ENCODE measurements around the gene ZNF512.

Gene ZNF512

DNA sequence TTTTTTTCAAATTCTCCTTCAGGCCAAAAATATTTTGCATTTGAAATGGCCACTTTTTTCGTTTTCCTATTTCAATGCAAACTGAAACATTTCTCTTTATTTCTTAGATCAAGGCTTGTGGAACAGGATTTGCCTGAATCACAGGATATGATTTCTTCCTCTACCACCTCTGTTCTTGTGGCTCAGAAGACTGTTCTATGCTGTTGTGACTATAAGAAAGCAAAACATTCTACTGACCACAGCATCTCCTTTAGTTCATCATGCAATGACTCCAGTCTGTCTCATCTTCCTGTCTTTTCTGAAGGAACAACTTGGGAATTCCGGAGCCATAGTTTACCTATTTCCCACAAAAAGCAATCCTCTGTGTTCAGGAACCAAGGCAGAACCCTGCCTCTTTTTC, 16.2 kb upstream of the ZNF512 start:
- Mint-ChIP-seq H3K27me3 (peaks cover 60% of the 10 kb centered on the region), H3K4me1 (peaks cover 12% of the 10 kb centered on the region), H3K27ac (ENCODE audit: low read depth) (no peak overlapping the region), H3K4me3 (no peak overlapping the region), H3K9me3 (no peaks in the 10 kb centered on the region), H3K36me3 (ENCODE audit: insufficient read depth) (no peaks in the 10 kb centered on the region)
- DNase-seq (ENCODE audit: low spot score in 2 of 2), result no peak
- ATAC-seq (replicated peaks; ENCODE audit: extremely low read depth, poor library complexity, severe bottlenecking), result no peak

DNA sequence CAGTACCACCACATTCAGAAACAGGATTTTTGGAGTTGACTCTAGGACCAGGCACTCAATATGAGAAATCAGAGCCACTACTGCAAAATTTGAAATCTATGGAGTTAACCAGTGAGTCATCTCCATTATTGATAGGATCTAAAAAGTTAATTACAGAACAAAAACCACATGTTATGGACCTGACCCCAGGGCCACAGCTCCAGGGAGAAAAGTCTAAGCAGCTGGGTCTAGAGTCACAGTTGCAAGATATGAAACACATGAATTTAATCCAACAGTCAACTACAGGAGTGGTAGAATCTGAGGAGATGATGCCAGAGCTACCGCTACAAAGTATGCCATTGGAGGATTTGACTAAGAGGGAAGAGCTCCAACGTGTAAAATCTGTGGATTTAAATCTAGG, 13.4 kb upstream of the ZNF512 start:
- DNase-seq (ENCODE audit: low spot score in 2 of 2), result no peak
- Mint-ChIP-seq H3K27me3 (peaks cover 52% of the 10 kb centered on the region), H3K4me3 (no peak overlapping the region)

DNA sequence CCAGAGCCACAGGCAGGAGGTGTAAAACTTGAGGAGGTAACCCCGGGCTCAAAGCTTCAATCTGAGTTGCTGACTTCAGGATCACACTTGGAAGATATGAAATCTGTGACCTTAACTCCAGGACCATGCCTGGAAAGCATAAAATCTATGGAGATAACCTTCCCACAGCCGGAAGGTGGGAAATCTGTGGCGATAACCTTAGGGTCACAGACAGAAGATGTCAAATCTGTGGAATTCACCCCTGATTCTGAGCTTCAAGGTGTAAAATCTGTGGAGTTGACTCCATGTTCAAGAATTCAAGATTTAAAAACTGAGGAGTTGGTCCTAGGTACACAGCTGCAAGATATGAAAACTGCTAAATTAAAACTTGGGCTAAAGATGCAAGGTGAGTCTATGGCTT, 11.6 kb upstream of the ZNF512 start:
- Mint-ChIP-seq H3K27me3 (peaks cover 34% of the 10 kb centered on the region), H3K27ac (ENCODE audit: low read depth) (no peak overlapping the region), H3K4me3 (no peak overlapping the region), H3K4me1 (peaks cover 30% of the 10 kb centered on the region), H3K36me3 (ENCODE audit: insufficient read depth) (no peaks in the 10 kb centered on the region), H3K9me3 (no peaks in the 10 kb centered on the region)
- ATAC-seq (replicated peaks; ENCODE audit: extremely low read depth, poor library complexity, severe bottlenecking), result no peak
- DNase-seq (ENCODE audit: low spot score in 2 of 2), result no peak

More for the DNA sequence above, 13.4 kb upstream of the ZNF512 start:
- H3K27ac Mint-ChIP-seq (ENCODE audit: low read depth), result no peak overlapping the region
- H3K9me3 Mint-ChIP-seq, result no peaks in the 10 kb centered on the region
- H3K4me1 Mint-ChIP-seq, result peaks cover 30% of the 10 kb centered on the region
- no peak for ATAC-seq (replicated peaks; ENCODE audit: extremely low read depth, poor library complexity, severe bottlenecking)
- H3K36me3 Mint-ChIP-seq (ENCODE audit: insufficient read depth), result no peaks in the 10 kb centered on the region

DNA sequence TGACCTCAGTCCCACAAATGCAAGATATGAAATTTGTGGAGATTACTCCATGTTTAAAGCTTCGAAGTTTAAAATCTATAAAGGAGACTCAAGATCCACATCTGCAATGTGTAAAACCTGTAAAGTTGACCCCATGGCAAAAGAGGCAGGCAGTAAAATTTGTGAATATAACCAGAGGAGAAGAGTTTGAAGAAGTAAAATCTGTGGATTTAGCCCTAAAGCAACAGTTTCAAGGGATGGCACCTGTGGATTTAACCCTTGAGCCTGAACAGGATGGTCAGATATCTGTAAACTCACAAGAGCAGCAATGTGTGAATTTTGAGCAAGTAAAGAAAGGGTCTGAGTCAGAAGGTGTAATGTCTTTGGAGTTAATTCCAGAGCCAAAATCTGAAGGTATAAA, 11.2 kb upstream of the ZNF512 start:
- Mint-ChIP-seq H3K4me1 (peaks cover 30% of the 10 kb centered on the region), H3K4me3 (no peak overlapping the region), H3K27ac (ENCODE audit: low read depth) (no peak overlapping the region), H3K9me3 (no peaks in the 10 kb centered on the region), H3K36me3 (ENCODE audit: insufficient read depth) (no peaks in the 10 kb centered on the region), H3K27me3 (peaks cover 29% of the 10 kb centered on the region)
- no peak for DNase-seq (ENCODE audit: low spot score in 2 of 2)
- no peak for ATAC-seq (replicated peaks; ENCODE audit: extremely low read depth, poor library complexity, severe bottlenecking)

DNA sequence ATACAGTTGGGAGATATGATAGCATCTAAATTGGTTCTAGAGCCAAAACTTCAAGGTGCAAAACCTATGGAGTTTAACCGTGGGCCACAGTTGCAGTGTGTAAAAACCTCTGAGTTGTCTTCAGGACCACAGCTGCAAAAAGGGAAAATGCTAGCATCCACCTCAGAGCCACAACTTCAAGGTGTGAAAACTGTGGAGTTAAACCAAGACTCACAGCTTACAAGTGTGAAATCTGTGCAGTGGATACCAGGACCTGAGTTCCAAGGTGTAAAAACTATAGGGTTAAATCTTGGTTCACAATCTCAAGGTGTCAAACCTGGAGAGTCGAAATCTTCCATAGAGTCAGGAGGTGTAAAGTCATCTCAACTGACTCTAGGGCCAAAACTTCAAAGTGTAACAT, 10.4 kb upstream of the ZNF512 start:
- H3K4me1 Mint-ChIP-seq, result peaks cover 30% of the 10 kb centered on the region
- H3K27ac Mint-ChIP-seq (ENCODE audit: low read depth), result no peak overlapping the region
- DNase-seq (ENCODE audit: low spot score in 2 of 2) (peak in 1 of 2 donors; percentile 24), ATAC-seq (replicated peaks; ENCODE audit: extremely low read depth, poor library complexity, severe bottlenecking) (peak; percentile 61)
- H3K4me3 Mint-ChIP-seq, result no peak overlapping the region
- no peaks in the 10 kb centered on the region for H3K36me3 Mint-ChIP-seq (ENCODE audit: insufficient read depth)
- no peaks in the 10 kb centered on the region for H3K9me3 Mint-ChIP-seq
- peaks cover 21% of the 10 kb centered on the region for H3K27me3 Mint-ChIP-seq

DNA sequence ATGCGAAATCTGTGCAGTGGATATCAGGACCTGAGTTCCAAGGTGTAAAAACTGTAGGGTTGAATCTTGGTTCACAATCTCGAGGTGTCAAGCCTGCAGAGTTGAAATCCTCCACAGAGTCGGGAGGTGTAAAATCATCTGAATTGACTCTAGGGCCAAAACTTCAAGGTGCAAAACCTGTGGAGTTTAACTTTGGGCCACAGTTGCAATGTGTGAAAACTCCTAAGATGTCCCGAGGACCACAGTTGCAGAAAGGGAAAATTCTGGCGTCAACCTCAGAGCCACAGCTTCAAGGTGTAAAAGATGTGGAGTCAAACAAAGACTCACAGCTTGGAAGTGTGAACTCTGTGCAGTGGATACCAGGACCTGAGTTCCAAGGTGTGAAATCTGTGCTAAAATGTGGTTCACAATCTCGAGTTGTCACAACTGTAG, 9.8 kb upstream of the ZNF512 start:
- H3K36me3 Mint-ChIP-seq (ENCODE audit: insufficient read depth), result no peaks in the 10 kb centered on the region
- DNase-seq (ENCODE audit: low spot score in 2 of 2) (peak in 1 of 2 donors; percentile 26), ATAC-seq (replicated peaks; ENCODE audit: extremely low read depth, poor library complexity, severe bottlenecking) (peak; percentile 71)
- H3K27me3 Mint-ChIP-seq, result peaks cover 15% of the 10 kb centered on the region
- H3K4me1 Mint-ChIP-seq, result peaks cover 30% of the 10 kb centered on the region
- H3K4me3 Mint-ChIP-seq, result no peak overlapping the region
- H3K27ac Mint-ChIP-seq (ENCODE audit: low read depth), result no peak overlapping the region
- H3K9me3 Mint-ChIP-seq, result no peaks in the 10 kb centered on the region

DNA sequence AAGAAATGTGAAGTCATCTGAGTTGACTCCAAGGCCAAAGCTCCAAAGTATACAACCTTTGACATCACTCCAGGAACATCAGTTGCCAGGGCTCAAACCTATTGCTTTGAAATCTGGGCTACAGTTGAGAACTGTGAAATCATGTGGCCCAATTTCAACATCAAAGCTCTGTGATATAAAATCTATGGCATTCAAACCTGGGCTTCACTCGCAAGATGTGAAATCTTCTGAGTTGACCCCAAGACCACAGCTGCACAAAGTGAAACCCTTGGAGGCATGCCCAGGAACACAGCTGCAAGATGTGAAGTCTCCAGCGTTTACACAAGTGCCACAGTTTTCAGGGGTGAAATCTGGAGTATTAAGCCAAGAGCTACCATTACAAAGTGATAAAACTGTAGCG, 9.4 kb upstream of the ZNF512 start:
- peaks cover 11% of the 10 kb centered on the region for H3K27me3 Mint-ChIP-seq
- H3K4me3 Mint-ChIP-seq, result no peak overlapping the region
- no peaks in the 10 kb centered on the region for H3K36me3 Mint-ChIP-seq (ENCODE audit: insufficient read depth)
- no peaks in the 10 kb centered on the region for H3K9me3 Mint-ChIP-seq
- H3K27ac Mint-ChIP-seq (ENCODE audit: low read depth), result no peak overlapping the region
- H3K4me1 Mint-ChIP-seq, result peaks cover 30% of the 10 kb centered on the region
- DNase-seq (ENCODE audit: low spot score in 2 of 2) (no peak), ATAC-seq (replicated peaks; ENCODE audit: extremely low read depth, poor library complexity, severe bottlenecking) (no peak)

DNA sequence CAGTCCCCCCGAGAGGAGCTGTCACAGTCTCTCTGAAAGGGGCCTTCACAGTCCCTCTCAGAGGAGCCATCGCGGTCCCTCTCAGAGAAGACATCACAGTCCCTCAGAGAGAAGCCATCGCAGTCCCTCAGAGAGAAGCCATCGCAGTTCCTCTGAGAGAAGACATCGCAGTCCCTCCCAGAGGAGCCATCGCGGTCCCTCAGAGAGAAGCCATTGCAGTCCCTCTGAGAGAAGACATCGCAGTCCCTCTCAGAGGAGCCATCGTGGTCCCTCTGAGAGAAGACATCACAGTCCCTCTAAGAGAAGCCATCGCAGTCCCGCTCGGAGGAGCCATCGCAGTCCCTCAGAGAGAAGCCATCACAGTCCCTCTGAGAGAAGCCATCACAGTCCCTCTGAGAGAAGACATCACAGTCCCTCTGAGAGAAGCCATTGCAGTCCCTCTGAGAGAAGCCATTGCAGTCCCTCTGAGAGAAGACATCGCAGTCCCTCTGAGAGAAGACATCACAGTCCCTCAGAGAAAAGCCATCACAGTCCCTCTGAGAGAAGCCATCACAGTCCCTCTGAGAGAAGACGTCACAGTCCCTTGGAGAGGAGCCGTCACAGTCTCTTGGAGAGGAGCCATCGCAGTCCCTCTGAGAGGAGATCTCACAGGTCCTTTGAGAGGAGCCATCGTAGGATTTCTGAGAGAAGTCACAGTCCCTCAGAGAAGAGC, 1.3 kb upstream of the ZNF512 start:
- H3K27ac Mint-ChIP-seq (ENCODE audit: low read depth), result no peak overlapping the region
- H3K4me1 Mint-ChIP-seq, result peaks cover 38% of the 10 kb centered on the region
- H3K27me3 Mint-ChIP-seq, result no peaks in the 10 kb centered on the region

DNA sequence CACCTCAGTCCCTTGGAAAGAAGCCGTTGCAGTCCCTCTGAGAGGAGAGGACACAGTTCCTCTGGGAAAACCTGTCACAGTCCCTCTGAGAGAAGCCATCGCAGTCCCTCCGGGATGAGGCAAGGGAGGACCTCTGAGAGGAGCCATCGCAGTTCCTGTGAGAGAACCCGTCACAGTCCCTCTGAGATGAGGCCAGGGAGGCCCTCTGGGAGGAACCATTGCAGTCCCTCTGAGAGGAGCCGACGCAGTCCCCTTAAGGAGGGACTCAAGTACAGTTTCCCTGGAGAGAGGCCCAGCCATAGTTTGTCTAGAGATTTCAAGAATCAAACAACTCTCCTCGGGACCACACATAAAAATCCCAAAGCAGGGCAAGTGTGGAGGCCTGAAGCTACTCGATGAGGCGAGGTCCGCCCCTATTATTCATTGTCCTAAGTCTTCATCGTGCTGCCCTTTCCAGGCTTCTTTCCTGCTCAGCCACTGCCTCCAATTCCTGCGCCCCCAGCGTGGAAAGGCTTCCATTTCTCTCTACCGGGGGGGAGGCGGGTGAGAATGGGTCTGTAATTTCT, 630 bp upstream of the ZNF512 start:
- H3K36me3 Mint-ChIP-seq (ENCODE audit: insufficient read depth), result peaks cover 8% of the 10 kb centered on the region
- peaks cover 45% of the 10 kb centered on the region for H3K4me1 Mint-ChIP-seq
- no peak for ATAC-seq (replicated peaks; ENCODE audit: extremely low read depth, poor library complexity, severe bottlenecking)
- no peak for DNase-seq (ENCODE audit: low spot score in 2 of 2)
- H3K27ac Mint-ChIP-seq (ENCODE audit: low read depth), result peak overlapping the region; percentile 78
- peak overlapping the region; percentile 81 for H3K4me3 Mint-ChIP-seq
- H3K9me3 Mint-ChIP-seq, result no peaks in the 10 kb centered on the region
- H3K27me3 Mint-ChIP-seq, result no peaks in the 10 kb centered on the region

More for the DNA sequence above, 1.3 kb upstream of the ZNF512 start:
- DNase-seq (ENCODE audit: low spot score in 2 of 2), result no peak
- H3K36me3 Mint-ChIP-seq (ENCODE audit: insufficient read depth), result peaks cover 8% of the 10 kb centered on the region
- H3K9me3 Mint-ChIP-seq, result no peaks in the 10 kb centered on the region
- peak overlapping the region; percentile 81 for H3K4me3 Mint-ChIP-seq
- no peak for ATAC-seq (replicated peaks; ENCODE audit: extremely low read depth, poor library complexity, severe bottlenecking)

DNA sequence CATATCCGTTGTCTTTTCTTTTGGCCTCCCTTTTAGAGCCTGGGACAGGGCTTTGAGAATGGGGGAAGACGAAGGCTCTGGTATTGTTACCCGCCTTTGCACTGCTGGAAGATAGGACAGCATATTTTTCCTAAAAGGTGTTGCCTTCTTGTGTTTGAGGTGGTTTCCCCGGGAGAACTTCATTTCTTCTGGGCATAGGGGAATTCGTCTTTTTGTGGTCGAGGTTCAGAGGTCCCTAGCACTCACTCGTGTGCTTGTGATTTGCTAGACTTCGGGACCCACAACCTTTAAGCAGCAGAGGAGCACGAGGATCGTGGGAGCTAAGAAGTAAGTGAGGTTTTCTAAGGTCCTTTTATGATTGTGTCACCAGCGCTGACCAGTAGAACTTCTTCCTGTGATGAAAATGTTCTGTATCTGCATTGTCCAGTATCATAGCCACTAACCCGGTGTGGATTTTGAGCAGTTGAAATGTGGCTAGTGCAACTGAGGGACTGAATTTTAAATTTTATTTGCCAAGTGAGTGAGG, 611 bp downstream of the ZNF512 start:
- H3K4me3 Mint-ChIP-seq, result peak overlapping the region; percentile 81
- peaks cover 8% of the 10 kb centered on the region for H3K36me3 Mint-ChIP-seq (ENCODE audit: insufficient read depth)
- peak; percentile 25 for ATAC-seq (replicated peaks; ENCODE audit: extremely low read depth, poor library complexity, severe bottlenecking)
- H3K4me1 Mint-ChIP-seq, result peaks cover 50% of the 10 kb centered on the region
- H3K27me3 Mint-ChIP-seq, result no peaks in the 10 kb centered on the region
- no peaks in the 10 kb centered on the region for H3K9me3 Mint-ChIP-seq
- peak overlapping the region; percentile 78 for H3K27ac Mint-ChIP-seq (ENCODE audit: low read depth)
- DNase-seq (ENCODE audit: low spot score in 2 of 2), result no peak

DNA sequence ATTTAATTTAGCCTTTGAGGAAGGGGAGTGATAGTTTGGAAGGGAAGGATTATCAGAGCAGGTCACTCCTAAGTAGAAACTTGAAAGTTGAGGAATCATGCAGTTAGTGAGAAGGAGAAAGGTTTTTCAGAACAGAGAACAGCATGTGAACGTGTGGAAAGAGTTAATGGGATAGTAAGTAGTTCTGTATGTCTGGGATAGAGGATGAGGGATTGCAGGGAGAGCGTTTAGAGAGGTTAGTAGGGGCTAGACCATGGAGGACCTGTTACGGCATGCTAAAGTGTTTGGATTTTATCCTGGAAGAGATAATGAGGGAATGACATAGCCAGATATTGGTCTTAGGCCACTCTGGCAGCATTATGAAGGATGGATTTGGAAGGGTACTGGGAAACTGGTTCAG, 1.8 kb downstream of the ZNF512 start:
- H3K27me3 Mint-ChIP-seq, result no peaks in the 10 kb centered on the region
- no peaks in the 10 kb centered on the region for H3K9me3 Mint-ChIP-seq
- peak overlapping the region; percentile 1 for H3K27ac Mint-ChIP-seq (ENCODE audit: low read depth)
- peaks cover 54% of the 10 kb centered on the region for H3K4me1 Mint-ChIP-seq
- ATAC-seq (replicated peaks; ENCODE audit: extremely low read depth, poor library complexity, severe bottlenecking) (no peak), DNase-seq (ENCODE audit: low spot score in 2 of 2) (no peak)
- peak overlapping the region; percentile 81 for H3K4me3 Mint-ChIP-seq
- H3K36me3 Mint-ChIP-seq (ENCODE audit: insufficient read depth), result peaks cover 8% of the 10 kb centered on the region

DNA sequence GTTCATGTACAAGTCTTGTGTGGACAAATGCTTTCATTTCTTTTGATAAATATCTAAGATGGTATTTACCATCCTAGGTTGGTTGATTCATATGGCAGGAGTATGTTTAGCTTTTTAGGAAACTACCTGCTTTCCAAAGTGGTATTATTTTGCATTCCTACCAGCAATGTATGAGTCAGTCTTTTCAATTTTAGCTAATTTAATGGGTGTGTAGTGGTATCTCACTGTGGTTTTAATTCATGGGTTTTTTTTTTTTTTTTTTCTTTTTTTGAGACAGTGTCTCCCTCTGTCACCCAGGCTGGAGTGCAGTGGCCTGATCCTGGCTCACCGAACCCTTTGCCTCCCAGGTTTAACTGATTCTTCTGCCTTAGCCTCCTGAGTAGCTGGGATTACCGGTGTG, 4.2 kb downstream of the ZNF512 start:
- no peak for ATAC-seq (replicated peaks; ENCODE audit: extremely low read depth, poor library complexity, severe bottlenecking)
- Mint-ChIP-seq H3K4me1 (peaks cover 65% of the 10 kb centered on the region), H3K27me3 (no peaks in the 10 kb centered on the region), H3K4me3 (peak overlapping the region; percentile 2), H3K9me3 (no peaks in the 10 kb centered on the region), H3K36me3 (ENCODE audit: insufficient read depth) (peaks cover 3% of the 10 kb centered on the region), H3K27ac (ENCODE audit: low read depth) (no peak overlapping the region)
- no peak for DNase-seq (ENCODE audit: low spot score in 2 of 2)

DNA sequence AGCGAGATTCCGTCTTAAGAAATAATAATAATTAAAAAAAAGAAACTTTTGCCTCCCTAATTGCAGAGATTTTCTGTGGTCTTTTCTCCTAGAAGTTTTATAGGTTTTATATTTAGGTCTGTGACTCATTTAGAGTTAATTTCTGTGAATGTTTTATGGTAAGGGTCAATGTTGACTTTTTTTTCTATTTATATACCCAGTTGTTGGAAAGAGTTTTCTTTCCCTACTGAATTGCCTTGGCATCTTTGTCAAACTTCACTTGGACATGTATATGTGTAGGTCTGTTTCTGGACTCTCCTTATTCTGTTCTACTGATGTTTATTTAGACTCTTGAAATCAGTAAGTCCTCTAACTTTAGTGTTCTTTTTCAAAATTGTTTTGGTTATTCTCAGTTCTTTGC, 5.5 kb downstream of the ZNF512 start:
- Mint-ChIP-seq H3K36me3 (ENCODE audit: insufficient read depth) (peaks cover 1% of the 10 kb centered on the region), H3K4me1 (peaks cover 63% of the 10 kb centered on the region)

More for the DNA sequence above, 5.5 kb downstream of the ZNF512 start:
- Mint-ChIP-seq H3K27me3 (no peaks in the 10 kb centered on the region), H3K27ac (ENCODE audit: low read depth) (no peak overlapping the region), H3K9me3 (no peaks in the 10 kb centered on the region), H3K4me3 (no peak overlapping the region)
- ATAC-seq (replicated peaks; ENCODE audit: extremely low read depth, poor library complexity, severe bottlenecking) (no peak), DNase-seq (ENCODE audit: low spot score in 2 of 2) (no peak)

All from central memory CD8-positive, alpha-beta T cell (primary cell).